WERI-Rb-1 (cell line): Measurements from ENCODE around the gene CELSR1.
"Not testable (repeated sequence)": the region's sequence is repeated elsewhere in the genome, so short reads cannot be mapped to it uniquely, and the experiment has no call there.

Experiments used
- DNase-seq: peaks from one replicate; pipeline ENCODE4 v3.0.0-alpha.2; 2020
- H3K27ac ChIP-seq: fragments of 250-450 bp; sonication (Bioruptor Pico); 2 replicates; pipeline ENCODE4 v1.5.1; 2020; ENCODE audit warnings: mild to moderate bottlenecking, moderate library complexity
- H3K27me3 ChIP-seq: fragments of 250-450 bp; sonication (Bioruptor Pico); 2 replicates; pipeline ENCODE4 v1.5.1; 2021; ENCODE audit warnings: mild to moderate bottlenecking, low read depth, moderate library complexity; ENCODE audit not compliant: insufficient read depth, severe bottlenecking
- H3K36me3 ChIP-seq: fragments of 250-450 bp; sonication (Bioruptor Pico); 2 replicates; pipeline ENCODE4 v1.5.1; 2020; ENCODE audit warnings: mild to moderate bottlenecking, moderate library complexity
- H3K4me3 ChIP-seq: 2 replicates; pipeline ENCODE4 v1.5.1; 2011; ENCODE audit warnings: low read depth, mild to moderate bottlenecking, control low read depth, low read length
- H3K9me3 ChIP-seq: fragments of 250-450 bp; sonication (Bioruptor Pico); 2 replicates; pipeline ENCODE4 v1.5.1; 2021; ENCODE audit warnings: mild to moderate bottlenecking, moderate library complexity; ENCODE audit not compliant: severe bottlenecking
- CTCF ChIP-seq: IDR thresholded peaks from 2 replicates; pipeline ENCODE4 v1.5.1; 2011; ENCODE audit warnings: low read depth, mild to moderate bottlenecking, control low read depth, inconsistent platforms, low read length

Gene CELSR1

GRCh38 chr22:46516638-46517037 is 20.8 kb downstream of the CELSR1 start:
- no peak for TF ChIP-seq CTCF
- no peaks in the 10 kb centered on the region for H3K27me3 ChIP-seq
- no peaks in the 10 kb centered on the region for H3K36me3 ChIP-seq
- H3K4me3 ChIP-seq: no peak overlapping the region
- no peaks in the 10 kb centered on the region for H3K9me3 ChIP-seq
- DNase-seq: no peak
- no peak overlapping the region for H3K27ac ChIP-seq

- not testable (repeated sequence) for H3K4me3 ChIP-seq, DNase-seq, H3K36me3 ChIP-seq, H3K27ac ChIP-seq, H3K9me3 ChIP-seq, H3K27me3 ChIP-seq
Measured at GRCh38 chr22:46516112-46516487, 21.3 kb downstream of the CELSR1 start.

- no peak for DNase-seq
- H3K4me3 ChIP-seq: no peak overlapping the region
- no peak for TF ChIP-seq CTCF
- H3K36me3 ChIP-seq: no peaks in the 10 kb centered on the region
- H3K27me3 ChIP-seq: no peaks in the 10 kb centered on the region
- no peak overlapping the region for H3K27ac ChIP-seq
- H3K9me3 ChIP-seq: no peaks in the 10 kb centered on the region
Measured at GRCh38 chr22:46515208-46516111, 22.0 kb downstream of the CELSR1 start.

GRCh38 chr22:46514592-46515207 is 22.7 kb downstream of the CELSR1 start:
- Histone ChIP-seq H3K27ac (no peak overlapping the region), H3K27me3 (no peaks in the 10 kb centered on the region), H3K4me3 (no peak overlapping the region), H3K36me3 (no peaks in the 10 kb centered on the region), H3K9me3 (no peaks in the 10 kb centered on the region)
- DNase-seq: no peak
- no peak for TF ChIP-seq CTCF

- Histone ChIP-seq H3K9me3 (no peaks in the 10 kb centered on the region), H3K27ac (no peak overlapping the region), H3K4me3 (no peak overlapping the region), H3K36me3 (no peaks in the 10 kb centered on the region), H3K27me3 (no peaks in the 10 kb centered on the region)
- no peak for TF ChIP-seq CTCF
- no peak for DNase-seq
Measured at GRCh38 chr22:46513908-46514550, 23.4 kb downstream of the CELSR1 start.

- H3K4me3 ChIP-seq: no peak overlapping the region
- no peaks in the 10 kb centered on the region for H3K27me3 ChIP-seq
- H3K27ac ChIP-seq: no peak overlapping the region
- DNase-seq: no peak
- TF ChIP-seq CTCF: no peak
- no peaks in the 10 kb centered on the region for H3K9me3 ChIP-seq
- no peaks in the 10 kb centered on the region for H3K36me3 ChIP-seq
Measured at GRCh38 chr22:46512683-46513082, 24.7 kb downstream of the CELSR1 start.
